Measurements from ENCODE around the gene PHTF2. TPM values are rescaled to one million over a fixed set of nuclear protein-coding genes. Genes with fewer than 3 reads are reported as not detected.
A peak's percentile ranks its signal among the peaks of the same experiment; 100 is the strongest.

Gene PHTF2
- total RNA-seq, 2 experiments from 2014 or later: 24.5 to 25.3 TPM

GRCh38 chr7:77918676-77919075, 120.1 kb downstream of the PHTF2 start:
- Mint-ChIP-seq H3K4me3 (no peak overlapping the region), H3K4me1 (ENCODE audit: low read depth) (peaks cover 6% of the 10 kb centered on the region), H3K27ac (no peak overlapping the region), H3K36me3 (ENCODE audit: low read depth) (peaks cover 4% of the 10 kb centered on the region), H3K27me3 (ENCODE audit: low read depth) (no peaks in the 10 kb centered on the region), H3K9me3 (no peaks in the 10 kb centered on the region)
- intact Hi-C loops (cut with micrococcal nuclease): no loop called here
- CTCF ChIA-PET: no interaction called here
- DNase-seq: no peak

GRCh38 chr7:77923419-77923818, 124.8 kb downstream of the PHTF2 start:
- peaks cover 5% of the 10 kb centered on the region for H3K4me1 Mint-ChIP-seq (ENCODE audit: low read depth)
- CTCF ChIA-PET: interaction anchor here (0.6 kb wide), 1 partner anchor 95 kb away, joined by 3 read pairs; no protein-coding TSS in a partner anchor
- no peak for DNase-seq
- H3K36me3 Mint-ChIP-seq (ENCODE audit: low read depth): peaks cover 9% of the 10 kb centered on the region
- H3K27ac Mint-ChIP-seq: no peak overlapping the region
- intact Hi-C loops (cut with micrococcal nuclease): no loop called here
- H3K9me3 Mint-ChIP-seq: no peaks in the 10 kb centered on the region
- H3K4me3 Mint-ChIP-seq: no peak overlapping the region
- H3K27me3 Mint-ChIP-seq (ENCODE audit: low read depth): no peaks in the 10 kb centered on the region

GRCh38 chr7:77930496-77930895, 131.9 kb downstream of the PHTF2 start:
- CTCF ChIA-PET: interaction anchor here (1.0 kb wide), 1 partner anchor 272 kb away, joined by 3 read pairs; no protein-coding TSS in a partner anchor
- H3K27me3 Mint-ChIP-seq (ENCODE audit: low read depth): no peaks in the 10 kb centered on the region
- H3K4me3 Mint-ChIP-seq: no peak overlapping the region
- no peak overlapping the region for H3K27ac Mint-ChIP-seq
- intact Hi-C loops (cut with micrococcal nuclease): loop anchor here (5.0 kb wide), 1 partner anchor 133 kb away; the partner anchor contains the start of genes PHTF2 and TMEM60
- peaks cover 3% of the 10 kb centered on the region for H3K4me1 Mint-ChIP-seq (ENCODE audit: low read depth)
- DNase-seq: no peak
- no peaks in the 10 kb centered on the region for H3K9me3 Mint-ChIP-seq
- H3K36me3 Mint-ChIP-seq (ENCODE audit: low read depth): peaks cover 11% of the 10 kb centered on the region

GRCh38 chr7:77931841-77932240, 133.3 kb downstream of the PHTF2 start:
- H3K4me1 Mint-ChIP-seq (ENCODE audit: low read depth): peaks cover 7% of the 10 kb centered on the region
- intact Hi-C loops (cut with micrococcal nuclease): loop anchor here (5.0 kb wide), 1 partner anchor 135 kb away; the partner anchor contains the start of genes PHTF2 and TMEM60
- peaks cover 11% of the 10 kb centered on the region for H3K36me3 Mint-ChIP-seq (ENCODE audit: low read depth)

GRCh38 chr7:77933394-77933793, 134.8 kb downstream of the PHTF2 start:
- H3K36me3 Mint-ChIP-seq (ENCODE audit: low read depth): peaks cover 6% of the 10 kb centered on the region
- H3K27ac Mint-ChIP-seq: no peak overlapping the region
- intact Hi-C loops (cut with micrococcal nuclease): loop anchor here (5.0 kb wide), 1 partner anchor 136 kb away; the partner anchor contains the start of genes PHTF2 and TMEM60

More at GRCh38 chr7:77931841-77932240, 133.3 kb downstream of the PHTF2 start:
- no peaks in the 10 kb centered on the region for H3K9me3 Mint-ChIP-seq
- H3K27me3 Mint-ChIP-seq (ENCODE audit: low read depth): no peaks in the 10 kb centered on the region
- no peak overlapping the region for H3K4me3 Mint-ChIP-seq
- H3K27ac Mint-ChIP-seq: no peak overlapping the region
- CTCF ChIA-PET: interaction anchor here (0.6 to 0.8 kb wide), 2 partner anchors 9 to 116 kb away, joined by 4 to 5 read pairs; no protein-coding TSS in a partner anchor
- no peak for DNase-seq

GRCh38 chr7:77935652-77936348, 137.2 kb downstream of the PHTF2 start:
- DNase-seq: no peak
- H3K27ac Mint-ChIP-seq: no peak overlapping the region
- no peaks in the 10 kb centered on the region for H3K27me3 Mint-ChIP-seq (ENCODE audit: low read depth)
- intact Hi-C loops (cut with micrococcal nuclease): loop anchor here (2.0 to 5.0 kb wide), 2 partner anchors 178 to 279 kb away; no protein-coding TSS in a partner anchor
- peaks cover 4% of the 10 kb centered on the region for H3K36me3 Mint-ChIP-seq (ENCODE audit: low read depth)
- H3K4me1 Mint-ChIP-seq (ENCODE audit: low read depth): peaks cover 7% of the 10 kb centered on the region
- H3K9me3 Mint-ChIP-seq: no peaks in the 10 kb centered on the region
- no peak overlapping the region for H3K4me3 Mint-ChIP-seq
- CTCF ChIA-PET: interaction anchor here (0.6 to 1.6 kb wide), 6 partner anchors 18 to 304 kb away, joined by 3 to 6 read pairs (median 3); partner anchors contain the start of genes PHTF2 and TMEM60

More at GRCh38 chr7:77933394-77933793, 134.8 kb downstream of the PHTF2 start:
- Mint-ChIP-seq H3K9me3 (no peaks in the 10 kb centered on the region), H3K4me3 (no peak overlapping the region), H3K4me1 (ENCODE audit: low read depth) (peaks cover 7% of the 10 kb centered on the region), H3K27me3 (ENCODE audit: low read depth) (no peaks in the 10 kb centered on the region)
- CTCF ChIA-PET: interaction anchor here (0.9 to 1.3 kb wide), 3 partner anchors 108 to 282 kb away, joined by 3 to 6 read pairs (median 3); no protein-coding TSS in a partner anchor
- DNase-seq: no peak

GRCh38 chr7:77940647-77941046, 142.1 kb downstream of the PHTF2 start:
- H3K9me3 Mint-ChIP-seq: no peaks in the 10 kb centered on the region
- no peaks in the 10 kb centered on the region for H3K27me3 Mint-ChIP-seq (ENCODE audit: low read depth)
- H3K4me3 Mint-ChIP-seq: no peak overlapping the region
- DNase-seq: peak; percentile 40
- H3K27ac Mint-ChIP-seq: no peak overlapping the region
- peaks cover 11% of the 10 kb centered on the region for H3K36me3 Mint-ChIP-seq (ENCODE audit: low read depth)
- H3K4me1 Mint-ChIP-seq (ENCODE audit: low read depth): peaks cover 2% of the 10 kb centered on the region
- CTCF ChIA-PET: interaction anchor here (0.6 to 2.0 kb wide), 6 partner anchors 9 to 1374 kb away, joined by 3 to 5 read pairs (median 4); no protein-coding TSS in a partner anchor
- intact Hi-C loops (cut with micrococcal nuclease): loop anchor here (1.0 to 5.0 kb wide), 3 partner anchors 82 to 286 kb away; no protein-coding TSS in a partner anchor

GRCh38 chr7:77942431-77942830, 143.9 kb downstream of the PHTF2 start:
- no peak overlapping the region for H3K27ac Mint-ChIP-seq
- DNase-seq: no peak
- H3K27me3 Mint-ChIP-seq (ENCODE audit: low read depth): no peaks in the 10 kb centered on the region
- no peaks in the 10 kb centered on the region for H3K4me1 Mint-ChIP-seq (ENCODE audit: low read depth)
- CTCF ChIA-PET: no interaction called here
- H3K4me3 Mint-ChIP-seq: no peak overlapping the region
- no peaks in the 10 kb centered on the region for H3K9me3 Mint-ChIP-seq
- peaks cover 11% of the 10 kb centered on the region for H3K36me3 Mint-ChIP-seq (ENCODE audit: low read depth)
- intact Hi-C loops (cut with micrococcal nuclease): loop anchor here (5.0 kb wide), 1 partner anchor 80 kb away; no protein-coding TSS in a partner anchor

GRCh38 chr7:77944183-77945182, 145.9 kb downstream of the PHTF2 start:
- H3K36me3 Mint-ChIP-seq (ENCODE audit: low read depth): peaks cover 10% of the 10 kb centered on the region
- CTCF ChIA-PET: interaction anchor here (1.5 kb wide), 1 partner anchor 293 kb away, joined by 9 read pairs; no protein-coding TSS in a partner anchor
- DNase-seq: no peak
- H3K4me3 Mint-ChIP-seq: no peak overlapping the region
- intact Hi-C loops (cut with micrococcal nuclease): loop anchor here (5.0 kb wide), 1 partner anchor 78 kb away; no protein-coding TSS in a partner anchor
- H3K4me1 Mint-ChIP-seq (ENCODE audit: low read depth): no peaks in the 10 kb centered on the region
- no peaks in the 10 kb centered on the region for H3K9me3 Mint-ChIP-seq
- H3K27ac Mint-ChIP-seq: no peak overlapping the region
- H3K27me3 Mint-ChIP-seq (ENCODE audit: low read depth): no peaks in the 10 kb centered on the region

GRCh38 chr7:77950548-77950947, 152.0 kb downstream of the PHTF2 start:
- H3K27ac Mint-ChIP-seq: no peak overlapping the region
- intact Hi-C loops (cut with micrococcal nuclease): no loop called here
- H3K4me1 Mint-ChIP-seq (ENCODE audit: low read depth): no peaks in the 10 kb centered on the region
- DNase-seq: no peak
- CTCF ChIA-PET: no interaction called here
- H3K36me3 Mint-ChIP-seq (ENCODE audit: low read depth): peaks cover 3% of the 10 kb centered on the region
- no peak overlapping the region for H3K4me3 Mint-ChIP-seq
- no peaks in the 10 kb centered on the region for H3K9me3 Mint-ChIP-seq
- no peaks in the 10 kb centered on the region for H3K27me3 Mint-ChIP-seq (ENCODE audit: low read depth)

GRCh38 chr7:77954773-77955555, 156.4 kb downstream of the PHTF2 start:
- intact Hi-C loops (cut with micrococcal nuclease): no loop called here
- Mint-ChIP-seq H3K4me3 (no peak overlapping the region), H3K4me1 (ENCODE audit: low read depth) (no peaks in the 10 kb centered on the region), H3K27me3 (ENCODE audit: low read depth) (no peaks in the 10 kb centered on the region), H3K36me3 (ENCODE audit: low read depth) (peaks cover 3% of the 10 kb centered on the region), H3K27ac (no peak overlapping the region), H3K9me3 (no peaks in the 10 kb centered on the region)
- DNase-seq: no peak
- CTCF ChIA-PET: interaction anchor here (0.6 to 1.3 kb wide), 3 partner anchors 40 to 411 kb away, joined by 3 to 4 read pairs (median 3); no protein-coding TSS in a partner anchor
